ENCODE measurements around the gene DLEC1.
A peak's percentile ranks its signal among the peaks of the same experiment; 100 is the strongest.

The DLEC1 gene

GRCh38 chr3:38163841-38164642, 125.0 kb downstream of the DLEC1 start:
- DNase-seq, result no peak

GRCh38 chr3:38164643-38164951, 125.6 kb downstream of the DLEC1 start:
- no peak for DNase-seq

GRCh38 chr3:38164952-38165721, 126.1 kb downstream of the DLEC1 start, which contains the start of gene OXSR1:
TSS of gene OXSR1 (plus strand) at chr3:38165537. CDS start at chr3:38165877, 340 bp downstream.
- DNase-seq, result peak; percentile 98

- DNase-seq, result no peak
These were observed 126.8 kb downstream of the DLEC1 start for GRCh38 chr3:38165722-38166387.

DNA sequence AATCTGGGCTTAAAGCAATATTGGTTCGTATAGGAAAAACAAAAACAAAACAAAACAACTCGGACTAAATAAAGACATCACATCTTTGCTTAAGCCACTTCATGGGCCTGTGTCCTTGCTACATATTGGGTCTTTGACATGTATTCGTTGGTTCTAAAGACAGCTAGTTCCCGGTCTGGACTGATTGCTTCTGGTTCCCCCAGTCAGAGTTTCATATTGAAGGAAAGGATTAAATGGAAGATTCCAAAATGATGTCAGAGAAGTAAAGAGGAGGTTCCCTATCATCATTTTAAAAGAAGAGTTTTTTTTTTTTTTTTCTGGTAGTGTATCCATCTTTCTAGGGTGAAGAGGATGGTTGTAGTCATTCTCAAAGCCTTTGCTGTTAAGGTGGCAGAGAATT, 128.6 kb downstream of the DLEC1 start:
- DNase-seq, result no peak

GRCh38 chr3:38168151-38169026, 129.4 kb downstream of the DLEC1 start:
- no peak for DNase-seq

GRCh38 chr3:38169027-38169317, 130.0 kb downstream of the DLEC1 start:
- no peak for DNase-seq

GRCh38 chr3:38170722-38171121, 131.7 kb downstream of the DLEC1 start:
- DNase-seq, result no peak

DNA sequence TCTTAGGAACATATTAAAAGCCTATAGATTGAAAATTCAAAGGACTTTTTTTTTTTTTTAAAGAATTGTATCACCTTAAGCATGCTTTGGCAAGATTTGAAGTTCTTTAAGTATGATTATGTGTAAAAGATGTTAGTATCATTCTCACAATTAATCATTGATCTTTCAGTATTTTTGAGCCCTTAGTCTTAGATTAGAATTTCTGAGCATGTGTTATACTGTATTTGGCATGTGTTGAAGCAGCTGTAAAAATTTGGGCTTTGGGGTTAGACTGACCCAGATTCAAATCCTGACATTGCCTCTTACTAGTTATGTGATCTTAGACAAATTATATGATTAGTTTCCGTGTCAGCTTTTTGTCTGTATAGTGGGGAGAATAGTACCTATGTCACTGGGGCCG, 132.6 kb downstream of the DLEC1 start:
- DNase-seq, result no peak
